IMR-90 (cell line): ENCODE measurements around the gene ATL2. TPM values are rescaled to one million over a fixed set of nuclear protein-coding genes. Genes with fewer than 3 reads are reported as not detected.

Experiments
- ATAC-seq: fragments of 200-7000 bp; cut with Tn5 transposase; 2 replicates; pipeline ENCODE4 v1.9.1; 2020; ENCODE audit warnings: low read depth, mild to moderate bottlenecking, moderate library complexity
- BruUV-seq: library from RNA; stranded (reverse); fragments of 400-500 nt; replicated peaks from 2 replicates; lab custom pipeline; 2021; lab: Mats Ljungman, UMichigan
- CTCF ChIA-PET: fragments of 300-600 bp; formaldehyde crosslinking; extraction: SDS; loops from one replicate; lab custom pipeline; 2021; ENCODE audit warnings: antibody characterized with exemption; lab: Yijun Ruan, JAX
- POLR2A ChIA-PET: fragments of 300-600 bp; sonication (Branson Sonifier 250); formaldehyde crosslinking; loops from one replicate; lab custom pipeline; 2022; ENCODE audit warnings: antibody characterized with exemption; ENCODE audit not compliant: unreplicated experiment; lab: Charles Lee
- DNase-seq: peaks from one replicate; pipeline ENCODE4 v3.0.0; 2013
- H2AFZ ChIP-seq: replicated peaks from 2 replicates; pipeline ENCODE3; 2013; ENCODE audit warnings: low read length, mild to moderate bottlenecking; ENCODE audit not compliant: poor library complexity
- H2AK5ac ChIP-seq: 2 replicates; pipeline ENCODE4 v1.6.1; 2013; ENCODE audit warnings: low read depth, low read length, inconsistent platforms
- H2AK9ac ChIP-seq: replicated peaks from 2 replicates; pipeline ENCODE3; 2013; ENCODE audit warnings: mild to moderate bottlenecking, low read depth, low read length, moderate library complexity; ENCODE audit not compliant: poor library complexity
- H2BK120ac ChIP-seq: 2 replicates; pipeline ENCODE4 v1.6.1; 2013; ENCODE audit warnings: low read depth, low read length, inconsistent platforms
- H2BK15ac ChIP-seq: 3 replicates; pipeline ENCODE4 v1.6.1; 2013; ENCODE audit warnings: low read depth, low read length, inconsistent platforms
- H2BK20ac ChIP-seq: 2 replicates; pipeline ENCODE4 v1.6.1; 2013; ENCODE audit warnings: low read depth, mild to moderate bottlenecking, inconsistent platforms, low read length, moderate library complexity
- H2BK5ac ChIP-seq: 2 replicates; pipeline ENCODE4 v1.6.1; 2013; ENCODE audit warnings: mild to moderate bottlenecking, low read depth, low read length, inconsistent platforms; ENCODE audit not compliant: poor library complexity, severe bottlenecking
- H3K14ac ChIP-seq: replicated peaks from 2 replicates; pipeline ENCODE4 v1.6.1; 2013; ENCODE audit warnings: low read depth, low read length, inconsistent platforms
- H3K18ac ChIP-seq: 2 replicates; pipeline ENCODE4 v1.6.1; 2013; ENCODE audit warnings: low read depth, low read length, control low read depth
- H3K23ac ChIP-seq: 2 replicates; pipeline ENCODE4 v1.6.1; 2013; ENCODE audit warnings: low read depth, low read length, inconsistent platforms
- H3K27ac ChIP-seq: 2 replicates; pipeline ENCODE4 v1.5.1; 2013; ENCODE audit warnings: mild to moderate bottlenecking, control low read depth, low read length; ENCODE audit not compliant: insufficient read depth
- H3K27me3 ChIP-seq: 2 replicates; pipeline ENCODE4 v1.6.1; 2013; ENCODE audit warnings: low read length; ENCODE audit not compliant: control insufficient read depth, insufficient read depth
- H3K36me3 ChIP-seq: 2 replicates; pipeline ENCODE4 v1.6.1; 2013; ENCODE audit warnings: low read length, mixed read lengths; ENCODE audit not compliant: control insufficient read depth, insufficient read depth
- H3K4ac ChIP-seq: 2 replicates; pipeline ENCODE4 v1.6.1; 2013; ENCODE audit warnings: low read depth, low read length, inconsistent platforms
- H3K4me1 ChIP-seq: 2 replicates; pipeline ENCODE4 v1.6.1; 2013; ENCODE audit warnings: low read length, mixed read lengths; ENCODE audit not compliant: control insufficient read depth, insufficient read depth
- H3K4me2 ChIP-seq: 2 replicates; pipeline ENCODE4 v1.6.1; 2013; ENCODE audit warnings: low read depth, mild to moderate bottlenecking, control low read depth, low read length, moderate library complexity
- H3K4me3 ChIP-seq: 2 replicates; pipeline ENCODE4 v1.5.1; 2013; ENCODE audit warnings: low read depth, mild to moderate bottlenecking, control low read depth, low read length, moderate library complexity; ENCODE audit not compliant: insufficient read depth
- H3K56ac ChIP-seq: 2 replicates; pipeline ENCODE4 v1.6.1; 2013; ENCODE audit warnings: low read length, inconsistent platforms; ENCODE audit not compliant: insufficient read depth; ENCODE audit errors: extremely low read depth
- H3K79me1 ChIP-seq, 2 experiments: 2 replicates each; pipeline ENCODE4 v1.6.1; 2013; ENCODE audit warnings: low read length in 2 of 2, inconsistent platforms in 1 of 2, low read depth in 1 of 2
- H3K9ac ChIP-seq: 2 replicates; pipeline ENCODE4 v1.6.1; 2013; ENCODE audit warnings: low read depth, low read length, control low read depth
- H3K9me1 ChIP-seq: 2 replicates; pipeline ENCODE4 v1.6.1; 2013; ENCODE audit warnings: low read length, inconsistent platforms; ENCODE audit not compliant: insufficient read depth
- H3K9me3 ChIP-seq: 2 replicates; pipeline ENCODE4 v1.6.1; 2013; ENCODE audit warnings: low read length; ENCODE audit not compliant: control insufficient read depth, insufficient read depth
- H4K20me1 ChIP-seq: 2 replicates; pipeline ENCODE4 v1.6.1; 2013; ENCODE audit warnings: low read length, inconsistent platforms; ENCODE audit not compliant: insufficient read depth
- H4K5ac ChIP-seq: 2 replicates; pipeline ENCODE4 v1.6.1; 2013; ENCODE audit warnings: mild to moderate bottlenecking, low read depth, low read length, control low read depth
- H4K8ac ChIP-seq, 2 experiments: 2 replicates each; pipeline ENCODE4 v1.6.1; 2013; ENCODE audit warnings: low read depth in 2 of 2, low read length in 2 of 2, control low read depth in 1 of 2, inconsistent platforms in 1 of 2
- H4K91ac ChIP-seq: 2 replicates; pipeline ENCODE4 v1.6.1; 2013; ENCODE audit warnings: low read depth, low read length, inconsistent platforms; ENCODE audit not compliant: insufficient read depth
- BHLHE40 ChIP-seq: fragments of 150-350 bp; IDR thresholded peaks from 2 replicates; pipeline ENCODE4 v1.6.1; 2016; ENCODE audit warnings: mild to moderate bottlenecking, low read depth, low read length
- CEBPB ChIP-seq: IDR thresholded peaks from 2 replicates; pipeline ENCODE4 v1.6.1; 2012; ENCODE audit warnings: low read depth, low read length, improper control_type of control experiment
- CHD1 ChIP-seq: IDR thresholded peaks from 2 replicates; pipeline ENCODE4 v1.6.1; 2012; ENCODE audit warnings: low read depth, low read length, improper control_type of control experiment
- CTCF ChIP-seq: conservative IDR thresholded peaks from 2 replicates; pipeline ENCODE4 v1.5.1; 2012; ENCODE audit warnings: mild to moderate bottlenecking, low read depth, low read length, improper control_type of control experiment
- ELK1 ChIP-seq: fragments of 150-350 bp; IDR thresholded peaks from 2 replicates; pipeline ENCODE4 v1.6.1; 2016; ENCODE audit warnings: low read depth, mild to moderate bottlenecking, low read length, moderate library complexity, borderline replicate concordance
- FOS ChIP-seq: fragments of 150-350 bp; IDR thresholded peaks from 2 replicates; pipeline ENCODE4 v1.6.1; 2016; ENCODE audit warnings: low read depth, low read length
- MAFK ChIP-seq: IDR thresholded peaks from 2 replicates; pipeline ENCODE4 v1.6.1; 2012; ENCODE audit warnings: low read depth, low read length, improper control_type of control experiment
- MAZ ChIP-seq: IDR thresholded peaks from 2 replicates; pipeline ENCODE4 v1.6.1; 2012; ENCODE audit warnings: low read depth, mild to moderate bottlenecking, low read length, improper control_type of control experiment, moderate library complexity, borderline replicate concordance
- MXI1 ChIP-seq: IDR thresholded peaks from 2 replicates; pipeline ENCODE4 v1.6.1; 2012; ENCODE audit warnings: low read depth, mild to moderate bottlenecking, low read length, moderate library complexity, borderline replicate concordance
- NFE2L2 ChIP-seq: fragments of 150-350 bp; IDR thresholded peaks from 2 replicates; pipeline ENCODE4 v1.6.1; 2016; ENCODE audit warnings: low read depth, mild to moderate bottlenecking, low read length
- POLR2A ChIP-seq: IDR thresholded peaks from 2 replicates; pipeline ENCODE4 v1.6.1; 2012; ENCODE audit warnings: mild to moderate bottlenecking, low read depth, low read length
- RAD21 ChIP-seq: IDR thresholded peaks from 2 replicates; pipeline ENCODE4 v1.6.1; 2012; ENCODE audit warnings: low read length, improper control_type of control experiment
- RCOR1 ChIP-seq: IDR thresholded peaks from 2 replicates; pipeline ENCODE4 v1.6.1; 2012; ENCODE audit warnings: mild to moderate bottlenecking, low read length, improper control_type of control experiment; ENCODE audit not compliant: insufficient replicate concordance
- RFX5 ChIP-seq: IDR thresholded peaks from 2 replicates; pipeline ENCODE4 v1.8.0; 2012; ENCODE audit warnings: low read depth, mild to moderate bottlenecking, low read length, moderate library complexity
- SMC3 ChIP-seq: fragments of 150-350 bp; IDR thresholded peaks from 2 replicates; pipeline ENCODE4 v1.6.1; 2016; ENCODE audit warnings: low read depth, mild to moderate bottlenecking, antibody characterized with exemption, low read length, moderate library complexity
- WGBS, 2 experiments: methylation state at CpG; one replicate each; pipeline versions ENCODE4 v1.1.5 to v1.1.7; 2013; ENCODE audit warnings: missing lambda C conversion rate in 2 of 2; ENCODE audit not compliant: insufficient read length in 1 of 2; ENCODE audit errors: extremely low coverage in 2 of 2; 5-methylcytosine and 5-hydroxymethylcytosine counted together
- dilution Hi-C: fragments of 300-500 bp; cut with HindIII; formaldehyde crosslinking; loops from one replicate; pipeline ENCODE4 v1.14.3; 2018; ENCODE audit warnings: low sequenced_read_pairs; ENCODE audit not compliant: unreplicated experiment
- in situ Hi-C: fragments of 300-500 bp; cut with MboI; formaldehyde crosslinking; loops from 3 replicates; pipeline ENCODE4 v1.14.3; 2019; ENCODE audit warnings: low sequenced_read_pairs, inconsistent platforms, mixed read lengths
- intact Hi-C: fragments of 100-400 bp; cut with micrococcal nuclease; formaldehyde crosslinking; loops from 2 replicates; pipeline ENCODE4 v1.10.0; 2022
- polyA plus RNA-seq, 3 experiments: library from polyadenylated mRNA; depleted of rRNA; stranded (reverse); fragments of >200 nt; gene quantifications; 2 replicates each; pipeline ENCODE4 v1.2.3, GENCODE V29; 2012; ENCODE audit warnings: low replicate concordance in 1 of 3
- total RNA-seq: library from RNA; depleted of rRNA; stranded (reverse); fragments of >200 nt; gene quantifications from 2 replicates; pipeline ENCODE4 v1.2.3, GENCODE V29; 2012
- TF ChIP-seq, protein P1 (sequence below): fragments of 150-350 bp; IDR thresholded peaks from 2 replicates; pipeline ENCODE4 v1.6.1; 2017; ENCODE audit warnings: mild to moderate bottlenecking, antibody characterized with exemption, low read length, low read depth

ATL2 gene
- total and polyA plus RNA-seq, 2 of the 4 experiments (the other 2 are of a cell fraction) = 16.0 to 62.6 TPM

DNA sequence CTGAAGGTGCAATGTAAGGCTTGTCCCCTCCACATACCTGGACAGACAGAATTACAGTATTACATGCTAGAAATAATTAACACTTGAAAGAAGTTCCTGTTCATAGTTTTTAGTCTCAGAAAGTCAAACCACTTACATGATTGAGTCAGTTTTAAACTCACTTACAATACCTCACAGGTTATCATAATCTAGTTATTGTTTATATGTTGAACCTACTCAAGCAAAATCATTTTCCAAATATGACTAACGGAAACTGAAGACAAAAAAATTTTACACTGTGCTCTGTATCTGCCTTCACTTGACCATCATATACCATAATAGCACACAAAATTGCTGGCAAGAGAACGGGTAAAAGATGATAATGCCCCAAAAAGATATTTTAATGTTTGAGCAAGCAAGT, 78.5 kb downstream of the ATL2 start:
- intact Hi-C loops (no loop called here), dilution Hi-C loops (no loop called here), in situ Hi-C loops (no loop called here)
- ATAC-seq (no peak), DNase-seq (no peak)
- H3K18ac ChIP-seq = no peak overlapping the region
- H2AFZ ChIP-seq = no peak overlapping the region
- no peak overlapping the region for H4K8ac ChIP-seq
- no CpG with 5 or more reads among the region's 2 CpGs for WGBS, 2 experiments
- CTCF ChIA-PET = interaction anchor here (1.2 kb wide), 2 partner anchors 68 to 167 kb away, joined by 3 read pairs; no protein-coding TSS in a partner anchor
- no peaks in the 10 kb centered on the region for H3K9me3 ChIP-seq
- H3K27me3 ChIP-seq = no peaks in the 10 kb centered on the region
- no peak overlapping the region for H2BK15ac ChIP-seq
- no peak overlapping the region for H3K4me3 ChIP-seq
- H3K4ac ChIP-seq = no peak overlapping the region
- 0 out of 2 replicates have a peak, but pooled peaks cover 11% of the 10 kb centered on the region for H3K9me1 ChIP-seq
- H3K56ac ChIP-seq = no peak overlapping the region
- H4K5ac ChIP-seq = no peak overlapping the region
- H2BK120ac ChIP-seq = no peak overlapping the region
- H2AK9ac ChIP-seq = no peak overlapping the region
- no peak overlapping the region for H3K9ac ChIP-seq
- peaks cover 5 to 19% of the 10 kb centered on the region in 2 experiments; a peak in 3 of 4 replicates for H3K79me1 ChIP-seq
- TF ChIP-seq CHD1 (no peak), SMC3 (no peak), POLR2A (no peak), MAZ (no peak), ELK1 (no peak), FOS (no peak), RCOR1 (no peak), RFX5 (no peak), MXI1 (no peak), NFE2L2 (no peak), CTCF (no peak), CEBPB (no peak), RAD21 (no peak), BHLHE40 (no peak), MAFK (no peak)
- TF ChIP-seq, protein P1, sequence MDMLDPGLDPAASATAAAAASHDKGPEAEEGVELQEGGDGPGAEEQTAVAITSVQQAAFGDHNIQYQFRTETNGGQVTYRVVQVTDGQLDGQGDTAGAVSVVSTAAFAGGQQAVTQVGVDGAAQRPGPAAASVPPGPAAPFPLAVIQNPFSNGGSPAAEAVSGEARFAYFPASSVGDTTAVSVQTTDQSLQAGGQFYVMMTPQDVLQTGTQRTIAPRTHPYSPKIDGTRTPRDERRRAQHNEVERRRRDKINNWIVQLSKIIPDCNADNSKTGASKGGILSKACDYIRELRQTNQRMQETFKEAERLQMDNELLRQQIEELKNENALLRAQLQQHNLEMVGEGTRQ = no peak
- H3K36me3 ChIP-seq = peaks cover 14% of the 10 kb centered on the region
- H2BK5ac ChIP-seq = no peak overlapping the region
- no peak overlapping the region for H3K27ac ChIP-seq
- no peak overlapping the region for H3K14ac ChIP-seq
- no peak overlapping the region for H2AK5ac ChIP-seq
- no TSS peak for BruUV-seq
- no peak overlapping the region for H3K4me2 ChIP-seq
- POLR2A ChIA-PET = no interaction called here
- H3K4me1 ChIP-seq = peaks cover 2% of the 10 kb centered on the region; the same call in 1 of the 2 replicates
- no peaks in the 10 kb centered on the region; the same call in 1 of the 2 replicates for H4K20me1 ChIP-seq
- H2BK20ac ChIP-seq = no peak overlapping the region
- no peak overlapping the region for H3K23ac ChIP-seq
- no peak overlapping the region for H4K91ac ChIP-seq
